Measurements from ENCODE around the gene TMEM106C.

GRCh38 chr12:47938594-47938993 lies 24.8 kb upstream of the TMEM106C start:
- TF ChIP-seq ZNF800 (CRISPR knock-in tag; IDR thresholded peaks at IDR 0.05) (no peak), ATF3 (CRISPR knock-in tag; IDR thresholded peaks at IDR 0.05) (no peak)

Measured in HepG2 (cell line).